Stomach (tissue), 9 donors: ENCODE measurements around the gene CAVIN2. TPM values are rescaled to one million over a fixed set of nuclear protein-coding genes. Genes with fewer than 3 reads are reported as not detected.

Source experiments
- DNase-seq, 2 donors: peaks; one replicate each; pipeline versions ENCODE4 v3.0.0 to v3.0.0-alpha.2; 2013 to 2019
- H3K27ac ChIP-seq, 5 donors: fragments of 200-600 bp in 4 of 5; sonication (generic) in 4 of 5; one replicate each; pipeline ENCODE4 v1.5.1; 2013 to 2019; ENCODE audit warnings: mild to moderate bottlenecking in 1 of 5, moderate library complexity in 1 of 5
- H3K27me3 ChIP-seq, 3 donors: fragments of 200-600 bp; sonication (generic); one replicate each; pipeline ENCODE4 v1.5.1; 2017 to 2019; ENCODE audit warnings: mixed run types in 1 of 3
- H3K36me3 ChIP-seq, 4 donors: fragments of 200-600 bp; sonication (generic); 1 replicate in 3 of 4; 2 replicates in 1 of 4; pipeline ENCODE4 v1.5.1; 2016 to 2019
- H3K4me1 ChIP-seq, 4 donors: fragments of 200-600 bp; sonication (generic); one replicate each; pipeline ENCODE4 v1.5.1; 2016 to 2019
- H3K4me3 ChIP-seq, 4 donors: fragments of 200-600 bp; sonication (generic) in 3 of 4; one replicate each; pipeline ENCODE4 v1.5.1; 2016 to 2019; ENCODE audit warnings: mild to moderate bottlenecking in 1 of 4
- H3K9me3 ChIP-seq, 4 donors: fragments of 200-600 bp; sonication (generic); one replicate each; pipeline ENCODE4 v1.5.1; 2016 to 2019
- CTCF ChIP-seq, 7 experiments: fragments of 450-650 bp in 4 of 7; fragments of 200-600 bp in 3 of 7; sonication (generic) in 3 of 7; IDR thresholded peaks; one replicate each; pipeline ENCODE4 v1.5.1; 2016 to 2019; ENCODE audit warnings: antibody characterized with exemption in 7 of 7, control low read depth in 2 of 7, mild to moderate bottlenecking in 1 of 7
- EP300 ChIP-seq: sonication (generic); formaldehyde crosslinking; IDR thresholded peaks from one replicate; pipeline ENCODE4 v1.6.1; 2017; ENCODE audit warnings: antibody characterized with exemption
- POLR2A ChIP-seq, 4 donors: fragments of 450-650 bp; IDR thresholded peaks; one replicate each; pipeline ENCODE4 v1.6.1; 2016; ENCODE audit warnings: antibody characterized with exemption in 4 of 4, control low read depth in 2 of 4, mild to moderate bottlenecking in 1 of 4, moderate library complexity in 1 of 4
- POLR2AphosphoS5 ChIP-seq, 3 donors: sonication (generic); formaldehyde crosslinking; IDR thresholded peaks; one replicate each; pipeline ENCODE4 v1.6.1; 2016; ENCODE audit warnings: antibody characterized with exemption in 3 of 3
- WGBS, 5 donors: extraction: QIAGEN DNeasy Blood & Tissue Kit in 3 of 5; methylation state at CpG; one replicate each; pipeline versions ENCODE4 v1.1.5 to v1.1.7; 2013 to 2018; 5-methylcytosine and 5-hydroxymethylcytosine counted together
- intact Hi-C: fragments of 100-400 bp; cut with DNase I; formaldehyde crosslinking; loops from one replicate; pipeline ENCODE4 v1.15.1; 2023; ENCODE audit warnings: low total_unique reads
- polyA plus RNA-seq, 3 donors: library from polyadenylated mRNA; stranded (reverse); fragments of 200-250 nt; gene quantifications; one replicate each; pipeline ENCODE4 v1.2.3, GENCODE V29; 2013
- total RNA-seq, 5 donors: library from RNA; depleted of rRNA; stranded (reverse); fragments of >200 nt; gene quantifications; one replicate each; pipeline versions ENCODE4 v1.1.0 to v1.2.3, GENCODE V29; 2014 to 2016
- donor health status: healthy with polysubstance abuse.
- donor health status: Bipolar disorder and iron deficiency.
- donor health status: healthy.

CAVIN2 gene
- total and polyA plus RNA-seq, 8 donors: 5.8 to 46.3 (median 13.7) TPM

GRCh38 chr2:191860760-191861466 is 14.0 kb upstream of the CAVIN2 start:
- 88 to 96% (median 92%) methylated on average over 1 of the region's 1 CpG for WGBS, 5 donors
- H3K36me3 ChIP-seq: no peaks in the 10 kb centered on the region
- H3K4me1 ChIP-seq: peaks cover 0 to 22% (median 12%) of the 10 kb centered on the region in 4 donors
- intact Hi-C loops: no loop called here
- no peak for TF ChIP-seq POLR2A (IDR thresholded peaks at IDR 0.05)
- no peak for TF ChIP-seq POLR2AphosphoS5 (IDR thresholded peaks at IDR 0.05)
- no peak for TF ChIP-seq CTCF (IDR thresholded peaks at IDR 0.05)
- TF ChIP-seq EP300: no peak
- DNase-seq: no peak
- H3K27ac ChIP-seq: no peak overlapping the region
- H3K9me3 ChIP-seq: no peaks in the 10 kb centered on the region
- no peaks in the 10 kb centered on the region for H3K27me3 ChIP-seq
- H3K4me3 ChIP-seq: no peak overlapping the region

GRCh38 chr2:191859681-191860080 is 12.8 kb upstream of the CAVIN2 start:
- Histone ChIP-seq H3K4me3 (no peak overlapping the region), H3K27ac (no peak overlapping the region), H3K4me1 (peaks cover 0 to 10% (median 7%) of the 10 kb centered on the region in 4 donors), H3K27me3 (no peaks in the 10 kb centered on the region), H3K36me3 (no peaks in the 10 kb centered on the region), H3K9me3 (no peaks in the 10 kb centered on the region)
- no peak for TF ChIP-seq CTCF (IDR thresholded peaks at IDR 0.05)
- no peak for TF ChIP-seq POLR2AphosphoS5 (IDR thresholded peaks at IDR 0.05)
- no peak for TF ChIP-seq EP300
- TF ChIP-seq POLR2A (IDR thresholded peaks at IDR 0.05): no peak
- intact Hi-C loops: no loop called here
- WGBS, 5 donors: 89 to 99% (median 96%) methylated on average over 1 of the region's 1 CpG
- DNase-seq: no peak

- no peak overlapping the region for H3K4me3 ChIP-seq
- H3K4me1 ChIP-seq: peaks cover 0 to 5% (median 0%) of the 10 kb centered on the region in 4 donors
- 76 to 87% (median 82%) methylated on average over 3 of the region's 3 CpGs for WGBS, 5 donors
- H3K9me3 ChIP-seq: no peaks in the 10 kb centered on the region
- intact Hi-C loops: no loop called here
- H3K27ac ChIP-seq: no peak overlapping the region
- no peaks in the 10 kb centered on the region for H3K27me3 ChIP-seq
- TF ChIP-seq POLR2A (IDR thresholded peaks at IDR 0.05): no peak
- TF ChIP-seq POLR2AphosphoS5 (IDR thresholded peaks at IDR 0.05): no peak
- no peak for TF ChIP-seq EP300
- TF ChIP-seq CTCF (IDR thresholded peaks at IDR 0.05): no peak
- no peaks in the 10 kb centered on the region for H3K36me3 ChIP-seq
- DNase-seq: no peak
Observed at GRCh38 chr2:191857886-191858285, 11.0 kb upstream of the CAVIN2 start.

- no peak overlapping the region for H3K4me3 ChIP-seq
- no peak for DNase-seq
- TF ChIP-seq EP300 (no peak), POLR2A (IDR thresholded peaks at IDR 0.05) (no peak), CTCF (IDR thresholded peaks at IDR 0.05) (no peak), POLR2AphosphoS5 (IDR thresholded peaks at IDR 0.05) (no peak)
- H3K27ac ChIP-seq: no peak overlapping the region
- H3K36me3 ChIP-seq: no peaks in the 10 kb centered on the region
- H3K9me3 ChIP-seq: no peaks in the 10 kb centered on the region
- intact Hi-C loops: no loop called here
- WGBS, 5 donors: 45 to 58% (median 49%) methylated on average over 2 of the region's 2 CpGs
- H3K4me1 ChIP-seq: peaks cover 0 to 5% (median 0%) of the 10 kb centered on the region in 4 donors
- H3K27me3 ChIP-seq: no peaks in the 10 kb centered on the region
Observed at GRCh38 chr2:191857259-191857805, 10.4 kb upstream of the CAVIN2 start.
